NCI-H1092 (cell line): ENCODE results near the gene INTS7.
"Not testable (repeated sequence)": the region's sequence is repeated elsewhere in the genome, so short reads cannot be mapped to it uniquely, and the experiment has no call there.

Source experiments
- DNase-seq: peaks from one replicate; lab custom pipeline; 2025; lab: John Stamatoyannopoulos, UW

Gene INTS7

GRCh38 chr1:212037900-212038299 lies 2.5 kb upstream of the INTS7 start:
- DNase-seq = no peak

GRCh38 chr1:212035835-212036605 lies 663 bp upstream of the INTS7 start:
- DNase-seq = no peak

- DNase-seq = no peak
Observed at GRCh38 chr1:212034516-212035122, 738 bp downstream of the INTS7 start.

- DNase-seq = no peak
Observed at GRCh38 chr1:212030936-212031528, 4.3 kb downstream of the INTS7 start.

GRCh38 chr1:212027727-212028126 lies 7.6 kb downstream of the INTS7 start:
- DNase-seq = not testable (repeated sequence)

- no peak for DNase-seq
Observed at GRCh38 chr1:212024469-212025149, 10.7 kb downstream of the INTS7 start.

GRCh38 chr1:212022908-212023307 lies 12.4 kb downstream of the INTS7 start:
- DNase-seq = not testable (repeated sequence)

- no peak for DNase-seq
Observed at GRCh38 chr1:212021563-212021962, 13.8 kb downstream of the INTS7 start.

GRCh38 chr1:212020975-212021374 lies 14.4 kb downstream of the INTS7 start:
- DNase-seq = no peak

- DNase-seq = no peak
Observed at GRCh38 chr1:212013672-212014071, 21.7 kb downstream of the INTS7 start.

GRCh38 chr1:212012034-212012740 lies 23.2 kb downstream of the INTS7 start:
- peak; percentile 42 for DNase-seq

- no peak for DNase-seq
Observed at GRCh38 chr1:212010004-212010403, 25.4 kb downstream of the INTS7 start.

GRCh38 chr1:212009561-212009960 lies 25.8 kb downstream of the INTS7 start:
- DNase-seq = no peak

- DNase-seq = no peak
Observed at GRCh38 chr1:212007886-212008285, 27.5 kb downstream of the INTS7 start.

GRCh38 chr1:212007178-212007577 lies 28.2 kb downstream of the INTS7 start:
- no peak for DNase-seq

GRCh38 chr1:212004895-212005608 lies 30.3 kb downstream of the INTS7 start:
- DNase-seq = no peak

- no peak for DNase-seq
Observed at GRCh38 chr1:212002536-212002935, 32.8 kb downstream of the INTS7 start.

GRCh38 chr1:211997426-211997825 lies 37.9 kb downstream of the INTS7 start:
- not testable (repeated sequence) for DNase-seq

- no peak for DNase-seq
Observed at GRCh38 chr1:211991695-211992094, 43.7 kb downstream of the INTS7 start.

- DNase-seq = no peak
Observed at GRCh38 chr1:211986628-211987254, 48.6 kb downstream of the INTS7 start.
